Calu3 (cell line): Measurements from ENCODE around the gene VPS72. TPM values are rescaled to one million over a fixed set of nuclear protein-coding genes. Genes with fewer than 3 reads are reported as not detected.

Experiments used
- Bru-seq: library from RNA; stranded (reverse); fragments of 400-500 nt; gene quantifications from one replicate; lab custom pipeline; 2021; lab: Mats Ljungman, UMichigan
- BruChase-seq, 2 experiments: library from RNA; stranded (reverse); fragments of 400-500 nt; gene quantifications; one replicate each; lab custom pipeline; 2021; lab: Mats Ljungman, UMichigan
- BruUV-seq: library from RNA; stranded (reverse); fragments of 400-500 nt; replicated peaks from 2 replicates; lab custom pipeline; 2021; lab: Mats Ljungman, UMichigan
- CTCF ChIA-PET: fragments of 300-600 bp; sonication (Branson Sonifier 250); formaldehyde crosslinking; loops from one replicate; lab custom pipeline; 2022; ENCODE audit warnings: antibody characterized with exemption; lab: Charles Lee
- DNase-seq: peaks from one replicate; pipeline ENCODE4 v3.0.0; 2022
- H3K27ac Mint-ChIP-seq: one replicate; pipeline ENCODE4 v1.8.0; 2022; ENCODE audit warnings: mixed read lengths; ENCODE audit not compliant: unreplicated experiment
- H3K27me3 Mint-ChIP-seq: one replicate; pipeline ENCODE4 v1.8.0; 2022; ENCODE audit warnings: mixed read lengths; ENCODE audit not compliant: unreplicated experiment
- H3K36me3 Mint-ChIP-seq: one replicate; pipeline ENCODE4 v1.8.0; 2022; ENCODE audit warnings: mild to moderate bottlenecking, moderate library complexity, mixed read lengths; ENCODE audit not compliant: insufficient read depth, unreplicated experiment
- H3K4me1 Mint-ChIP-seq: one replicate; pipeline ENCODE4 v1.8.0; 2022; ENCODE audit warnings: mild to moderate bottlenecking, low read depth, mixed read lengths; ENCODE audit not compliant: unreplicated experiment
- H3K4me3 Mint-ChIP-seq: one replicate; pipeline ENCODE4 v1.8.0; 2022; ENCODE audit warnings: mild to moderate bottlenecking, low read depth, moderate library complexity, mixed read lengths; ENCODE audit not compliant: unreplicated experiment
- H3K9me3 Mint-ChIP-seq: one replicate; pipeline ENCODE4 v1.8.0; 2022; ENCODE audit warnings: low read depth, mixed read lengths; ENCODE audit not compliant: unreplicated experiment
- CTCF ChIP-seq: fragments of 200-600 bp; IDR thresholded peaks from one replicate; pipeline ENCODE4 v1.8.0; 2022; ENCODE audit warnings: antibody characterized with exemption; ENCODE audit not compliant: unreplicated experiment
- intact Hi-C: fragments of 100-400 bp; cut with micrococcal nuclease; formaldehyde crosslinking; loops from one replicate; pipeline ENCODE4 v1.10.0; 2022; ENCODE audit not compliant: unreplicated experiment
- long read RNA-seq: library from polyadenylated mRNA; stranded (forward); transcript quantifications from one replicate; pipeline ENCODE4 v2.0.0, GENCODE V29; 2022
- total RNA-seq: library from RNA; stranded (reverse); gene quantifications from 2 replicates; pipeline ENCODE4 v1.2.3, GENCODE V29; 2022

VPS72 gene
- total RNA-seq (91.4 and 111 TPM in 2 replicates), Bru-seq, nascent RNA (percentile 76 among the genes with signal in this experiment), BruChase-seq, experiment 1, labeled RNA remaining after a 6-hour chase (percentile 86 among the genes with signal in this experiment), BruChase-seq, experiment 2, labeled RNA remaining after a 2-hour chase (percentile 81 among the genes with signal in this experiment)
- long read RNA-seq, transcript VPS72-202 (6 exons, 1,527 nt) = major isoform, 76 of 87 reads
- long read RNA-seq, partial matches to known transcripts = 2 of 87 reads
- long read RNA-seq, other reads (novel, unspliced or antisense) = 9 of 87 reads

GRCh38 chr1:151189637-151190445 lies at the start of gene VPS72:
Gene VPS72, minus strand, starts transcription at chr1:151190197. Its CDS starts 76 bp downstream, at chr1:151190121.
- peak; percentile 89 for DNase-seq
- Mint-ChIP-seq H3K36me3 (peaks cover 43% of the 10 kb centered on the region), H3K4me1 (peaks cover 23% of the 10 kb centered on the region), H3K9me3 (no peaks in the 10 kb centered on the region), H3K27me3 (no peaks in the 10 kb centered on the region), H3K4me3 (peak within 1 kb of the TSS; percentile 91), H3K27ac (peak within 1 kb of the TSS; percentile 86)
- no TSS peak for BruUV-seq
- CTCF ChIA-PET = interaction anchor here (0.7 to 1.7 kb wide), 6 partner anchors 10 to 91 kb away, joined by 3 to 8 read pairs (median 4); partner anchors contain the start of gene TMOD4
- intact Hi-C loops = loop anchor here (10.0 kb wide), 1 partner anchor 645 kb away; the partner anchor contains the start of genes C2CD4D and RORC
- TF ChIP-seq CTCF = no peak

GRCh38 chr1:151238467-151238739 lies 48.4 kb upstream of the VPS72 start:
- Mint-ChIP-seq H3K4me1 (no peaks in the 10 kb centered on the region), H3K9me3 (no peaks in the 10 kb centered on the region), H3K27ac (no peak overlapping the region), H3K27me3 (no peaks in the 10 kb centered on the region), H3K36me3 (peaks cover 91% of the 10 kb centered on the region), H3K4me3 (no peak overlapping the region)
- BruUV-seq = no TSS peak
- DNase-seq = no peak
- CTCF ChIA-PET = no interaction called here
- TF ChIP-seq CTCF = no peak
- intact Hi-C loops = no loop called here

GRCh38 chr1:151237678-151238466 lies 47.9 kb upstream of the VPS72 start:
- Mint-ChIP-seq H3K27me3 (no peaks in the 10 kb centered on the region), H3K27ac (no peak overlapping the region), H3K4me1 (no peaks in the 10 kb centered on the region), H3K9me3 (no peaks in the 10 kb centered on the region), H3K4me3 (no peak overlapping the region), H3K36me3 (peaks cover 91% of the 10 kb centered on the region)
- BruUV-seq = no TSS peak
- intact Hi-C loops = no loop called here
- DNase-seq = no peak
- CTCF ChIA-PET = no interaction called here
- TF ChIP-seq CTCF = no peak

- no peaks in the 10 kb centered on the region for H3K27me3 Mint-ChIP-seq
- H3K4me3 Mint-ChIP-seq = no peak overlapping the region
- BruUV-seq = no TSS peak
- peaks cover 85% of the 10 kb centered on the region for H3K36me3 Mint-ChIP-seq
- H3K27ac Mint-ChIP-seq = no peak overlapping the region
- CTCF ChIA-PET = interaction anchor here (1.2 kb wide), 1 partner anchor 17 kb away, joined by 3 read pairs; no protein-coding TSS in a partner anchor
- no peak for DNase-seq
- intact Hi-C loops = no loop called here
- no peak for TF ChIP-seq CTCF
- no peaks in the 10 kb centered on the region for H3K4me1 Mint-ChIP-seq
- H3K9me3 Mint-ChIP-seq = no peaks in the 10 kb centered on the region
Measured at GRCh38 chr1:151235235-151235634, 45.2 kb upstream of the VPS72 start.
